HG02885 (cell line): ENCODE measurements around the gene NEO1.
"Not testable (repeated sequence)": the region's sequence is repeated elsewhere in the genome, so short reads cannot be mapped to it uniquely, and the experiment has no call there.

Experiments
- ATAC-seq: cut with Tn5 transposase; IDR thresholded peaks from one replicate; pipeline ENCODE4 v1.9.1; 2021; ENCODE audit warnings: mild to moderate bottlenecking; ENCODE audit not compliant: unreplicated experiment, poor library complexity

NEO1 gene

GRCh38 chr15:73190189-73190601 lies 137.9 kb downstream of the NEO1 start:
- no peak for ATAC-seq

- ATAC-seq, result no peak
Measured at GRCh38 chr15:73195166-73195565, 142.9 kb downstream of the NEO1 start.

- no peak for ATAC-seq
Measured at GRCh38 chr15:73196113-73196512, 143.8 kb downstream of the NEO1 start.

- ATAC-seq, result no peak
Measured at GRCh38 chr15:73200339-73200738, 148.1 kb downstream of the NEO1 start.

GRCh38 chr15:73210630-73211029 lies 158.4 kb downstream of the NEO1 start:
- ATAC-seq, result no peak

GRCh38 chr15:73212424-73212823 lies 160.2 kb downstream of the NEO1 start:
- no peak for ATAC-seq

- ATAC-seq, result not testable (repeated sequence)
Measured at GRCh38 chr15:73221450-73221849, 169.2 kb downstream of the NEO1 start.

GRCh38 chr15:73225358-73226015 lies 173.2 kb downstream of the NEO1 start:
- ATAC-seq, result no peak

GRCh38 chr15:73226093-73226814 lies 174.0 kb downstream of the NEO1 start:
- no peak for ATAC-seq

GRCh38 chr15:73227433-73228056 lies 175.3 kb downstream of the NEO1 start:
- ATAC-seq, result no peak

- no peak for ATAC-seq
Measured at GRCh38 chr15:73228128-73228646, 175.9 kb downstream of the NEO1 start.

GRCh38 chr15:73231661-73232419 lies 179.6 kb downstream of the NEO1 start:
- ATAC-seq, result no peak

- ATAC-seq, result no peak
Measured at GRCh38 chr15:73232776-73233175, 180.5 kb downstream of the NEO1 start.

GRCh38 chr15:73233623-73234022 lies 181.4 kb downstream of the NEO1 start:
- ATAC-seq, result no peak

- no peak for ATAC-seq
Measured at GRCh38 chr15:73237910-73238309, 185.6 kb downstream of the NEO1 start.

- ATAC-seq, result no peak
Measured at GRCh38 chr15:73239564-73240215, 187.4 kb downstream of the NEO1 start.

- ATAC-seq, result no peak
Measured at GRCh38 chr15:73240866-73241499, 188.7 kb downstream of the NEO1 start.

GRCh38 chr15:73244333-73244732 lies 192.1 kb downstream of the NEO1 start:
- ATAC-seq, result no peak

GRCh38 chr15:73246439-73246838 lies 194.2 kb downstream of the NEO1 start:
- ATAC-seq, result no peak

- ATAC-seq, result no peak
Measured at GRCh38 chr15:73246898-73247297, 194.6 kb downstream of the NEO1 start.
